ENCODE data around the gene NOP10. TPM values are rescaled to one million over a fixed set of nuclear protein-coding genes. Genes with fewer than 3 reads are reported as not detected.
A peak's percentile ranks its signal among the peaks of the same experiment; 100 is the strongest.
"Not testable (repeated sequence)": the region's sequence is repeated elsewhere in the genome, so short reads cannot be mapped to it uniquely, and the experiment has no call there.

NOP10 gene
- 136 TPM for total RNA-seq
- long read RNA-seq, transcript NOP10-201 (2 exons, 554 nt): major isoform, 55 of 55 reads
- long read RNA-seq, partial matches to known transcripts: 0 of 55 reads
- long read RNA-seq, other reads (novel, unspliced or antisense): 0 of 55 reads

GRCh38 chr15:34342737-34343575 lies at the start of gene NOP10, which contains the start of gene NUTM1:
Gene NOP10 (minus strand): TSS chr15:34343136. CDS start chr15:34343073, 63 bp downstream.
Gene NUTM1 (plus strand): TSS chr15:34343315. CDS start chr15:34343697, 382 bp downstream.
- DNase-seq (peak; percentile 93), ATAC-seq (ENCODE audit: poor library complexity) (peak; percentile 97)
- intact Hi-C loops (cut with DNase I): loop anchor here (1.0 kb wide), 1 partner anchor 24 kb away; the partner anchor contains the start of gene LPCAT4

GRCh38 chr15:34389594-34390086 lies 46.7 kb upstream of the NOP10 start:
- DNase-seq; ATAC-seq (ENCODE audit: poor library complexity): not testable (repeated sequence)

GRCh38 chr15:34381829-34382521 lies 39.0 kb upstream of the NOP10 start:
- intact Hi-C loops (cut with DNase I); DNase-seq: not testable (repeated sequence)
- peak; percentile 70 for ATAC-seq (ENCODE audit: poor library complexity)

More at GRCh38 chr15:34389594-34390086, 46.7 kb upstream of the NOP10 start:
- intact Hi-C loops (cut with DNase I): not testable (repeated sequence)

GRCh38 chr15:34380491-34380890 lies 37.6 kb upstream of the NOP10 start:
- ATAC-seq (ENCODE audit: poor library complexity); DNase-seq; intact Hi-C loops (cut with DNase I): not testable (repeated sequence)

GRCh38 chr15:34376856-34377255 lies 33.9 kb upstream of the NOP10 start:
- intact Hi-C loops (cut with DNase I): no loop called here
- DNase-seq (no peak), ATAC-seq (ENCODE audit: poor library complexity) (no peak)

DNA sequence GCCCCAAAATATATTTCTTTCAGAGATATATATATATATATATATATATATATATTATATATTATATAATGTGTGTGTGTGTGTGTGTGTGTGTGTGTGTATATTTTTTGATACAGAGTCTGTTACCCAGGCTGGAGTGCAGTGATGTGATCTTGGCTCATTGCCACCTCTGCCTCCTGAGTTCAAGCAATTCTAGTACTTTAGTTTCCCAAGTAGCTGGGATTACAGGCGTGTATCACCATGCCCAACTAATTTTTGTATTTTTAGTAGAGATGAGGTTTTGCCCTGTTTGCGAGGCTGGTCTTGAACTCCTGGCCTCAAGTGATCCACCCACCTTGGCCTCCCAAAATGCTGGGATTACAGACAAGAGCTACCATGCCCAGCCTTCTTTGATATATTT lies 32.6 kb upstream of the NOP10 start:
- DNase-seq; intact Hi-C loops (cut with DNase I); ATAC-seq (ENCODE audit: poor library complexity): not testable (repeated sequence)

- DNase-seq: no peak
- no peak for ATAC-seq (ENCODE audit: poor library complexity)
- intact Hi-C loops (cut with DNase I): no loop called here
These were observed 31.9 kb upstream of the NOP10 start for GRCh38 chr15:34374816-34375215.

- intact Hi-C loops (cut with DNase I): no loop called here
- no peak for DNase-seq
- ATAC-seq (ENCODE audit: poor library complexity): no peak
These were observed 31.0 kb upstream of the NOP10 start for GRCh38 chr15:34373951-34374350.

DNA sequence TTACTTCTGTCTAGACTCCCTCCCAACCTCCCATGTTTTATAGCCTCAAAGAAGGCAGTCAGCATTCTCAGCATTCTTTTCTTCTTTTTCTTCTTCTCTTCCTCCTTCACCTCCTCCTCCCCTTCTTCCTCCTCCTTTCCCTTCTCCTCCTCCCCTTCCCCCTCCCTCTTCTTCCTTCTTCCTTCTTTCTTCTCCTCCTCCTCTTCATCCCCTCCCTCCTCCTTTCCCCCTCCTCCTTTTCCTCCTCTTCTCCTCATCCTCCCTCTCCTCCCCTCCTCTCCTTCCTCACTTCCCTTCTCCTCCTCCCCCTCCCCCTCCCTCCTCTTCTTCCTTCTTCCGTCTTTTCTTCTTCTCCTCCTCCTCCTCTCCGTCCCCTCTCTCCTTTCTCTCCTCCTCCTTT lies 27.7 kb upstream of the NOP10 start:
- intact Hi-C loops (cut with DNase I): no loop called here
- no peak for DNase-seq
- no peak for ATAC-seq (ENCODE audit: poor library complexity)

DNA sequence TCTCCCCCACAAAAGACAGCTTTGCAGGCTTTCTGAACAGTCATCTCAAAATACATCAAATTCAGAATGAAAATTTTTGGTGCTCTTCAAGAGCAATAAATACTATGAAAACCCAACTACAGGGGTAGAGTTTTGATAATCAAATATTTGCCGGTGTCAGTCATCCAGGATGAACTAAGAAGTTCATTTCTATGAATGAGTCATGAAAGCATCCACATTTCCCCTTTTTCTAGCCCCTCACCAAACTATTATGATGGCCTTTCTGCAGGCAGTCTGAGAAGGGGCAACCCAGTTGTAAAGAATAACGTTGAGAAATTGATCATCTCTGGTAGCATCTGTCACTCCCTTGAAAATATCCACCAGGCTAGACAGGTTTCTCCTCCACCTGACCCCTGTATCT lies 27.2 kb upstream of the NOP10 start:
- intact Hi-C loops (cut with DNase I): no loop called here
- DNase-seq: no peak

GRCh38 chr15:34367101-34368081 lies 24.5 kb upstream of the NOP10 start, which contains the start of gene LPCAT4:
Gene LPCAT4 (minus strand): TSS chr15:34367196. CDS start chr15:34367100, 96 bp downstream.
- peak; percentile 94 for DNase-seq
- ATAC-seq (ENCODE audit: poor library complexity): peak; percentile 96
- intact Hi-C loops (cut with DNase I): loop anchor here (1.0 to 10.0 kb wide), 2 partner anchors 24 to 123 kb away; partner anchors contain the start of genes NOP10 and NUTM1

More for the DNA sequence above, 27.2 kb upstream of the NOP10 start:
- ATAC-seq (ENCODE audit: poor library complexity): no peak

GRCh38 chr15:34366271-34367065 lies 23.5 kb upstream of the NOP10 start:
- intact Hi-C loops (cut with DNase I): loop anchor here (1.0 to 10.0 kb wide), 2 partner anchors 23 to 122 kb away; partner anchors contain the start of genes NOP10 and NUTM1
- peak; percentile 71 for ATAC-seq (ENCODE audit: poor library complexity)
- DNase-seq: peak; percentile 83

DNA sequence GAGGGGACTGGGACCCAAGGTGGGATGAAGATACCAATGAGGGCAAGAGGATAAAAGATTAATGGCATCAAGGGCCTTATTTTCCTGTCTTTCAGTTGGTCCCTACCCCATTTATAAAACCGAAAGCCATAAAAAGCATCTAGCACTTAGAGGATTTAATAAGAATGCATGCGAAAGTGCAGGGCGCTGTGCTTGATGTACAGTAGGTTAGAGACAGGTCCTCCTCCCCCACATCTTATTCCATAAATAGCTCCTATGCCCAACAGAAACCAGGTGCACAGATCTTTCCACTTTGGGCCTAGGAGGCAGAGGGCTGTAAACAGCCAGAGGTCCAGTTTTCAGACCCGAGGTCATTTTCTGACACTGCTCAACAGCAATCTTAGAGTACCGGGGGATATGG lies 22.9 kb upstream of the NOP10 start:
- intact Hi-C loops (cut with DNase I): loop anchor here (10.0 kb wide), 1 partner anchor 121 kb away; no protein-coding TSS in a partner anchor
- DNase-seq (no peak), ATAC-seq (ENCODE audit: poor library complexity) (peak; percentile 10)

DNA sequence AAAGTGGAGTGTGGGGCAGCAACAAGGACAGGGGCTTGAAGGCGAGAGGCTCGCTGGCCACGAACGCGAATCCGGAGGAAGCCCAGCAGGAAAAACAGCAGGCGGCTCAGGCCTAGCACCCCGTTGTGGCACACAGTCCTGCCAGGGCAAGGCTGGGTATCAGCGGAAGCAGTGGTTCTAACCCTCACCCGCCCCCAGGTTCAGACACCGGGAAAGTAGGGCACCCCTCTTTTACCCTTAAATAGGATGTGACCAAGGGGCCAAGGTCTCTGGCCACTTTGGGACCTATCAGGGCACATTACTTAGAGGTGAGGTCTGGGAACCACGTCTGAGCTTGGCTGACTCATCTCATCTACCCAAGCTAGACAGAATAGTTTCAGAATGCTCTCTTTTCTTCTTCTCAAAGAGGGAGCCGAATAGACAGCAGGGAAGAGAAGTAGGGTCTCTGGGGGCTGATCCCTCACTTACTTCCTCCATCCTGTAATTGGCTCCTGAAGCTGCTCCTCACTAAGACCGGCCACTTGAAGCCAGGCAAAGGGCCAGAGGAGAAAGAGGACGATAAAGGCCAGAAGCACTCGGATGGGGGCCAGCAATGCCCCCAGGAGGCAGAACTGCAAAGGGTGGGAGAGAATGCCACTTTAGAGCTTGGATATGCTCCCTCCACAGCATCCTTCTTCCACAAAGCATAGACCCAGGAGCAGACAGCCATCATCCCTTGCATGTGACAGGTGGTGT lies 22.3 kb upstream of the NOP10 start:
- ATAC-seq (ENCODE audit: poor library complexity) (peak; percentile 16), DNase-seq (peak; percentile 66)
- intact Hi-C loops (cut with DNase I): loop anchor here (10.0 kb wide), 1 partner anchor 120 kb away; no protein-coding TSS in a partner anchor

GRCh38 chr15:34364041-34364440 lies 21.1 kb upstream of the NOP10 start:
- intact Hi-C loops (cut with DNase I): loop anchor here (10.0 kb wide), 1 partner anchor 119 kb away; no protein-coding TSS in a partner anchor
- no peak for ATAC-seq (ENCODE audit: poor library complexity)
- no peak for DNase-seq
